Neuronal stem cell (in vitro differentiated cells): ENCODE measurements around the gene ARHGEF10L.

Experiments used
- DNase-seq: peaks from one replicate; pipeline ENCODE4 v3.0.0-alpha.2; 2013; ENCODE audit warnings: low spot score
- H2AFZ ChIP-seq: one replicate; pipeline ENCODE4 v1.6.1; 2013; ENCODE audit warnings: mild to moderate bottlenecking, low read length, inconsistent platforms
- H2AK5ac ChIP-seq: 2 replicates; pipeline ENCODE4 v1.6.1; 2013; ENCODE audit warnings: low read depth, mild to moderate bottlenecking, inconsistent platforms, low read length, moderate library complexity, mixed read lengths
- H2BK120ac ChIP-seq: 2 replicates; pipeline ENCODE4 v1.6.1; 2013; ENCODE audit warnings: low read depth, mild to moderate bottlenecking, inconsistent platforms, low read length, moderate library complexity, mixed read lengths
- H2BK12ac ChIP-seq: one replicate; pipeline ENCODE4 v1.6.1; 2013; ENCODE audit warnings: low read length, inconsistent platforms
- H2BK15ac ChIP-seq: 2 replicates; pipeline ENCODE4 v1.6.1; 2013; ENCODE audit warnings: mild to moderate bottlenecking, low read length, inconsistent platforms, mixed read lengths
- H2BK5ac ChIP-seq: one replicate; pipeline ENCODE4 v1.6.1; 2013; ENCODE audit warnings: inconsistent platforms, mild to moderate bottlenecking, low read length, moderate library complexity
- H3K14ac ChIP-seq: one replicate; pipeline ENCODE4 v1.6.1; 2013; ENCODE audit warnings: low read length, inconsistent platforms
- H3K18ac ChIP-seq: 2 replicates; pipeline ENCODE4 v1.6.1; 2013; ENCODE audit warnings: low read length, inconsistent platforms
- H3K23ac ChIP-seq: 2 replicates; pipeline ENCODE4 v1.6.1; 2013; ENCODE audit warnings: low read depth, mild to moderate bottlenecking, mixed read lengths, low read length, inconsistent platforms; ENCODE audit not compliant: poor library complexity
- H3K27ac ChIP-seq: replicated peaks from 3 replicates; pipeline ENCODE4 v1.5.1; 2013; ENCODE audit warnings: low read length, inconsistent platforms
- H3K27me3 ChIP-seq, 3 experiments: 2 replicates each; pipeline ENCODE4 v1.6.1; 2013; ENCODE audit warnings: low read length in 3 of 3, mild to moderate bottlenecking in 2 of 3, inconsistent platforms in 1 of 3, low read depth in 1 of 3, mixed read lengths in 1 of 3, moderate library complexity in 1 of 3; ENCODE audit not compliant: control insufficient read depth in 3 of 3, insufficient read depth in 3 of 3
- H3K36me3 ChIP-seq, 2 donors: replicated peaks in 1 of 2; 2 replicates each; pipeline ENCODE4 v1.6.1; 2013; ENCODE audit warnings: low read length in 2 of 2; ENCODE audit not compliant: control insufficient read depth in 2 of 2, insufficient read depth in 2 of 2
- H3K4ac ChIP-seq: 2 replicates; pipeline ENCODE4 v1.6.1; 2013; ENCODE audit warnings: inconsistent platforms, mild to moderate bottlenecking, low read length, moderate library complexity
- H3K4me1 ChIP-seq, 2 donors: 1 replicate in 1 of 2; 2 replicates in 1 of 2; pipeline ENCODE4 v1.6.1; 2013; ENCODE audit warnings: low read length in 2 of 2, low read depth in 1 of 2; ENCODE audit not compliant: control insufficient read depth in 2 of 2, insufficient read depth in 1 of 2
- H3K4me2 ChIP-seq: one replicate; pipeline ENCODE4 v1.6.1; 2013; ENCODE audit warnings: mild to moderate bottlenecking, low read length, inconsistent platforms; ENCODE audit not compliant: insufficient read depth, poor library complexity, severe bottlenecking
- H3K4me3 ChIP-seq, 2 donors: 2 replicates each; pipeline ENCODE4 v1.5.1; 2013; ENCODE audit warnings: low read length in 2 of 2, mild to moderate bottlenecking in 2 of 2, inconsistent platforms in 1 of 2, moderate library complexity in 1 of 2
- H3K79me1 ChIP-seq: one replicate; pipeline ENCODE4 v1.6.1; 2013; ENCODE audit warnings: low read depth, mild to moderate bottlenecking, inconsistent platforms, low read length, moderate library complexity
- H3K9ac ChIP-seq: one replicate; pipeline ENCODE4 v1.6.1; 2013; ENCODE audit warnings: mild to moderate bottlenecking, low read depth, low read length, inconsistent platforms; ENCODE audit not compliant: poor library complexity
- H3K9me3 ChIP-seq, 2 donors: replicated peaks in 1 of 2; 2 replicates each; pipeline versions ENCODE3 to v1.6.1; 2013; ENCODE audit warnings: low read length in 2 of 2, mild to moderate bottlenecking in 2 of 2, inconsistent platforms in 1 of 2, low read depth in 1 of 2, mixed read lengths in 1 of 2, moderate library complexity in 1 of 2; ENCODE audit not compliant: control insufficient read depth in 2 of 2, insufficient read depth in 1 of 2
- H4K8ac ChIP-seq: one replicate; pipeline ENCODE4 v1.6.1; 2013; ENCODE audit warnings: low read depth, mild to moderate bottlenecking, inconsistent platforms, low read length, moderate library complexity
- H4K91ac ChIP-seq: one replicate; pipeline ENCODE4 v1.6.1; 2013; ENCODE audit warnings: low read length, low read depth, mild to moderate bottlenecking, inconsistent platforms; ENCODE audit not compliant: poor library complexity
- WGBS, 2 donors: extraction: QIAGEN DNeasy Blood & Tissue Kit; methylation state at CpG; one replicate each; pipeline ENCODE4 v1.1.7; 2013; ENCODE audit warnings: missing lambda C conversion rate in 2 of 2, mixed read lengths in 1 of 2; ENCODE audit not compliant: insufficient read length in 2 of 2, insufficient replicate concordance in 1 of 2; ENCODE audit errors: extremely low coverage in 2 of 2; 5-methylcytosine and 5-hydroxymethylcytosine counted together

The ARHGEF10L gene

DNA sequence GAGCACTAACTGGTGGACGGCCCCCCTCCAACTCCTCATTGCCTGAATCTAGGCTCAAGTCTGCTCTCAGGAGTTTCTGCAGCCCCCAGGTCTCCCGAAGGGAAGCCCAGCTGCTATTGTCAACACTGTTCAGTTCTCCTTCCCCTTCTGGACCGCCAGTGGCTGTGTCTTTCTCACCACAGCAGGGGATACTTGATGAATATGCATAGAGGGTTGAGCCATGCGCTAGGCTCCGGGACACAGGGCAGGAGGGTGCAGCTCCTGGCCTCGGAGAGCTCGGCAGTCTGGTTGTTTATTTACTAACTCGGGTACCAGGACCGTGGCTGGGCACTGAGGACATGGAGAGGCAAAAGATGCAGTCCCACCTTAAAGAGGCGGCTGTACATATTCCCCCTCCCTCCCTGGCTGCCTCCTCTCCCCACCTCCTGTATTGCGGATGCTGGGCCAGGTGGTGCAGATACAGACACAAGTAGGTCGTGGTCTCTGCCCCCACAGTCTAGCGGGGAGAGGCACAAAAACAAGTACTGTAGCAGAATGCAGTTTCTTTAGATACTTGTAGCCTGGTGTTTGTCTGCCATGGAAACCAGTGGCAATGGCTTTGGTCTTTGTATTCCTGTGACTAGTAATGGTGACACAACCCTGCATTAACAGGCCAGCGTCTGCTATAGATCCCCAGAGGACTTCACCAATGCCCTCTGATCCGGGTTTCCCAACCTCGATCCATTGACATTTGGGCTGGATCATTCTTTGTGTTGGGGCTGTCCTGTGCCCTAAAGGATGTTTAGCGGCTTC lies 26.2 kb downstream of the ARHGEF10L start:
- no peak overlapping the region for H3K4ac ChIP-seq
- H3K18ac ChIP-seq, result peak overlapping the region; percentile 30
- H2AFZ ChIP-seq, result peak overlapping the region; percentile 30
- no peak overlapping the region for H2BK120ac ChIP-seq
- H3K36me3 ChIP-seq, result no peaks in the 10 kb centered on the region
- H3K4me1 ChIP-seq, result peaks cover 41 to 47% of the 10 kb centered on the region in 2 donors
- H3K79me1 ChIP-seq, result peaks cover 10% of the 10 kb centered on the region
- H2AK5ac ChIP-seq, result no peak overlapping the region
- H3K4me2 ChIP-seq, result peak overlapping the region; percentile 36
- H3K27ac ChIP-seq, result peak overlapping the region; percentile 45
- no peak overlapping the region for H3K9ac ChIP-seq
- H3K27me3 ChIP-seq, result no peaks in the 10 kb centered on the region
- H2BK12ac ChIP-seq, result no peak overlapping the region
- peak overlapping the region in 1 of 2 donors; percentile 23 for H3K4me3 ChIP-seq
- no CpG with 5 or more reads among the region's 17 CpGs for WGBS, 2 donors
- H3K9me3 ChIP-seq, result no peaks in the 10 kb centered on the region
- no peak overlapping the region for H4K8ac ChIP-seq
- H2BK5ac ChIP-seq, result no peak overlapping the region
- H2BK15ac ChIP-seq, result no peak overlapping the region
- no peak overlapping the region for H4K91ac ChIP-seq
- H3K14ac ChIP-seq, result no peak overlapping the region
- DNase-seq, result no peak
- H3K23ac ChIP-seq, result no peak overlapping the region

- no peak for DNase-seq
- WGBS, 2 donors, result no CpG with 5 or more reads among the region's 3 CpGs
- H2BK120ac ChIP-seq, result no peak overlapping the region
- H3K79me1 ChIP-seq, result peaks cover 12% of the 10 kb centered on the region
- no peak overlapping the region for H2BK12ac ChIP-seq
- H3K27ac ChIP-seq, result no peak overlapping the region
- no peak overlapping the region for H3K4me3 ChIP-seq
- no peak overlapping the region for H2AK5ac ChIP-seq
- H2BK5ac ChIP-seq, result no peak overlapping the region
- no peaks in the 10 kb centered on the region for H3K27me3 ChIP-seq
- H3K23ac ChIP-seq, result no peak overlapping the region
- H3K14ac ChIP-seq, result no peak overlapping the region
- no peaks in the 10 kb centered on the region for H3K9me3 ChIP-seq
- H4K91ac ChIP-seq, result no peak overlapping the region
- no peak overlapping the region for H3K4me2 ChIP-seq
- H3K36me3 ChIP-seq, result no peaks in the 10 kb centered on the region
- H2BK15ac ChIP-seq, result no peak overlapping the region
- H3K9ac ChIP-seq, result no peak overlapping the region
- H3K18ac ChIP-seq, result no peak overlapping the region
- H3K4me1 ChIP-seq, result peaks cover 44 to 47% of the 10 kb centered on the region in 2 donors
- no peak overlapping the region for H3K4ac ChIP-seq
- no peak overlapping the region for H4K8ac ChIP-seq
- H2AFZ ChIP-seq, result no peak overlapping the region
These were observed 26.9 kb downstream of the ARHGEF10L start for GRCh38 chr1:17566417-17566816.

GRCh38 chr1:17566892-17567291 lies 27.4 kb downstream of the ARHGEF10L start:
- Histone ChIP-seq H2AK5ac (no peak overlapping the region), H3K27ac (no peak overlapping the region), H3K9ac (no peak overlapping the region), H3K4me2 (no peak overlapping the region), H3K4me3 (no peak overlapping the region), H2BK12ac (no peak overlapping the region), H3K4ac (no peak overlapping the region), H3K9me3 (no peaks in the 10 kb centered on the region), H3K14ac (no peak overlapping the region), H3K4me1 (peaks cover 47 to 51% of the 10 kb centered on the region in 2 donors), H4K8ac (no peak overlapping the region), H2BK120ac (no peak overlapping the region), H3K18ac (peak overlapping the region; percentile 54), H3K23ac (no peak overlapping the region), H2BK15ac (no peak overlapping the region), H2AFZ (no peak overlapping the region), H3K27me3 (no peaks in the 10 kb centered on the region), H2BK5ac (no peak overlapping the region), H3K36me3 (no peaks in the 10 kb centered on the region), H3K79me1 (peaks cover 12% of the 10 kb centered on the region), H4K91ac (no peak overlapping the region)
- no CpG with 5 or more reads among the region's 9 CpGs for WGBS, 2 donors
- no peak for DNase-seq

- Histone ChIP-seq H4K91ac (no peak overlapping the region), H3K9me3 (no peaks in the 10 kb centered on the region), H3K79me1 (peaks cover 12% of the 10 kb centered on the region), H3K36me3 (no peaks in the 10 kb centered on the region), H2BK5ac (no peak overlapping the region), H3K14ac (peak overlapping the region; percentile 39), H2BK15ac (peak overlapping the region; percentile 32), H3K4ac (no peak overlapping the region), H2AK5ac (peak overlapping the region; percentile 11), H3K23ac (no peak overlapping the region), H2BK12ac (no peak overlapping the region), H3K9ac (no peak overlapping the region), H3K4me2 (no peak overlapping the region), H3K4me3 (no peak overlapping the region), H2AFZ (no peak overlapping the region), H2BK120ac (no peak overlapping the region), H4K8ac (no peak overlapping the region), H3K27me3 (no peaks in the 10 kb centered on the region), H3K4me1 (peaks cover 54 to 58% of the 10 kb centered on the region in 2 donors), H3K18ac (peak overlapping the region; percentile 51), H3K27ac (no peak overlapping the region)
- DNase-seq, result no peak
- WGBS, 2 donors, result no CpG with 5 or more reads among the region's 6 CpGs
These were observed 28.1 kb downstream of the ARHGEF10L start for GRCh38 chr1:17567582-17567981.
